Coronary artery (tissue), 2 donors: Measurements from ENCODE around the gene TMEM107.
A peak's percentile ranks its signal among the peaks of the same experiment; 100 is the strongest.

Experiments
- DNase-seq: peaks from one replicate; pipeline ENCODE4 v3.0.0-alpha.2; 2017; ENCODE audit warnings: low spot score
- H3K27ac ChIP-seq, 2 donors: fragments of 200-600 bp; sonication (generic); one replicate each; pipeline ENCODE4 v1.5.1; 2016 to 2019
- H3K4me3 ChIP-seq: fragments of 200-600 bp; sonication (generic); 2 replicates; pipeline ENCODE4 v1.5.1; 2016; ENCODE audit warnings: mild to moderate bottlenecking, moderate library complexity
- CTCF ChIP-seq: fragments of 200-600 bp; sonication (generic); IDR thresholded peaks from one replicate; pipeline ENCODE4 v1.5.1; 2019; ENCODE audit warnings: antibody characterized with exemption

Gene TMEM107

GRCh38 chr17:8204761-8205555 lies 28.8 kb upstream of the TMEM107 start:
- Histone ChIP-seq H3K27ac (no peak overlapping the region), H3K4me3 (no peak overlapping the region)
- TF ChIP-seq CTCF, result no peak
- no peak for DNase-seq

GRCh38 chr17:8192070-8192815 lies 16.1 kb upstream of the TMEM107 start:
- Histone ChIP-seq H3K4me3 (peak overlapping the region; percentile 63), H3K27ac (peak overlapping the region; percentile 82 to 91)
- DNase-seq, result peak; percentile 93
- no peak for TF ChIP-seq CTCF

GRCh38 chr17:8190506-8190905 lies 14.3 kb upstream of the TMEM107 start:
- H3K4me3 ChIP-seq, result peak overlapping the region; percentile 45

DNA sequence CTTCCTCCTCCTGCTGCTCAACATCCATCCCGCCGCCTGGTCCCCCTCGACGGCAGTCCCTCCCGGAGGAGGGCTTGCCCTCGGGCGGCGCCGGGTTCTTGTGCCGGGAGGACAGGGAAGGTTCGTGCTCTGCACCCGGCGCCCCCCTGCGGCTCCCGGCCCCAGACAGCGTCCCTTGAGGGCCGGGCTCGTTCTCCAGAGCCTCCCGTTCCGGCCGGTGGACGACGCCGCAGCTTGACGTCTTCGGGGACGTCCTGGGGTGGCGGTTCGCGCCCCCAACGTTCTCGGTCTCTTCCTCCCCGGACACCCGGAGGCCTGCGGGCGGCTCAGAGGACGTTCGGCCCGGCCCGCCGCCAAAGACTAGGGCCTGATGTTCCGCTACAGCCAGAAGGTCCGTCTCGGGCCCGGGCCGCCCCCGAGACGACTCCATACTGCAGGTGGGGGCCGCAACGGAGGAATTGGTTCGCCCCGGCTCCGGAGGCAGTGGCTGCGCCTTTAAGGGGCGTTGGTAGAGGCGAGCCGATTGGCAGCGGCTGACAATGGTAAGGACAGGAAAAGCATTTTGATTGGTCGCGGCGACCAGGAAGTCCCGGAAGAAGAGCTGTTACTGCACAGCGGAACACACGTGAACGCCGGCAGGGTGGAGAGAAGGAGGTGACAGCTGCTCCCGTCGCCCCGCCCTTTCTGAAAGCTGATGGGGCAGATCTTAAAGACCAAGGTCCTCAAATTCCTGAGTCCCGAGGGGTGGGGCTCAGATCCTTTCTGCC lies 13.7 kb upstream of the TMEM107 start, which contains the start of gene BORCS6:
TSS of gene BORCS6 (minus strand) at position 470 of the 767 bp plus-strand sequence. CDS start at position 430, 40 bp downstream.
- peak; percentile 99 for DNase-seq
- TF ChIP-seq CTCF, result no peak
- Histone ChIP-seq H3K4me3 (peak within 1 kb of the TSS; percentile 88), H3K27ac (peak within 1 kb of the TSS; percentile 96 to 97)

More at GRCh38 chr17:8190506-8190905, 14.3 kb upstream of the TMEM107 start:
- peak overlapping the region; percentile 96 to 97 for H3K27ac ChIP-seq
- no peak for TF ChIP-seq CTCF
- DNase-seq, result no peak

DNA sequence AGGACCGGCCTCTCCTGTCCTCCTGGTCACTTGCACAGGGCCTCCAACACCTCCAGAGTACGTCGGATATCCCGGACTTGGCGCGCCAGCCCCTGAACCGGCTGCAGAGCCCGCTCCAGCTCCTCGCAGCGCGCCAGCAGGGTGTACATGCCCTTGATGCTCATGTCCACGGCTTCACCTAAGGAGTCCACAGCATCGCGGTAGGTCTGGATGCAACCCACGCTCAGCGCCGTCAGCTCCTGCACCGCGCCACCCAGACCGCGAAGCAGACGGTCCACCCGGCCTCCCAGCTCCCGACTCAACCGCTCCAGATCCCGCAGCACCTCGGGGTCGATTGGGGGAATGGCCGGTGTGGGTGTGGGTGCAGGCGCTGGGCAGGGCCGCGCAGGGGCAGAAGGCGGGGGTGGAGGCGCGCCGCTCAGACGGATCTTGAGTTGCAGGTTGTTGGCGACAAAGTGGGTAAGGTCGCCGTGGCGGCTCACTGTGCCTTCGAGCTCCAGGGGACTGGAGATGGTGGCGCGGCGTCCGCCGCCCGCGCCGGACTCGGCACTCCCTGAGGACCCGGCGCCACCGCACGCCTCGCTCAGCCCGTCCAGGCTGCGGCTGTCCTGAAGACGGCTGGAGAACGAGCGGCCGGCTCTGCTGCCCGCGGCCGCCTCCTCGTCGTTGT lies 13.0 kb upstream of the TMEM107 start:
- DNase-seq, result no peak
- Histone ChIP-seq H3K4me3 (peak overlapping the region; percentile 88), H3K27ac (peak overlapping the region; percentile 96 to 97)
- no peak for TF ChIP-seq CTCF

- peak overlapping the region; percentile 88 for H3K4me3 ChIP-seq
- H3K27ac ChIP-seq, result peak overlapping the region; percentile 96 to 97
- TF ChIP-seq CTCF, result no peak
- peak; percentile 81 for DNase-seq
These were observed 12.2 kb upstream of the TMEM107 start for GRCh38 chr17:8188263-8188839.
